ENCODE results near the gene TOR1B.

- TF ChIP-seq, protein P1, sequence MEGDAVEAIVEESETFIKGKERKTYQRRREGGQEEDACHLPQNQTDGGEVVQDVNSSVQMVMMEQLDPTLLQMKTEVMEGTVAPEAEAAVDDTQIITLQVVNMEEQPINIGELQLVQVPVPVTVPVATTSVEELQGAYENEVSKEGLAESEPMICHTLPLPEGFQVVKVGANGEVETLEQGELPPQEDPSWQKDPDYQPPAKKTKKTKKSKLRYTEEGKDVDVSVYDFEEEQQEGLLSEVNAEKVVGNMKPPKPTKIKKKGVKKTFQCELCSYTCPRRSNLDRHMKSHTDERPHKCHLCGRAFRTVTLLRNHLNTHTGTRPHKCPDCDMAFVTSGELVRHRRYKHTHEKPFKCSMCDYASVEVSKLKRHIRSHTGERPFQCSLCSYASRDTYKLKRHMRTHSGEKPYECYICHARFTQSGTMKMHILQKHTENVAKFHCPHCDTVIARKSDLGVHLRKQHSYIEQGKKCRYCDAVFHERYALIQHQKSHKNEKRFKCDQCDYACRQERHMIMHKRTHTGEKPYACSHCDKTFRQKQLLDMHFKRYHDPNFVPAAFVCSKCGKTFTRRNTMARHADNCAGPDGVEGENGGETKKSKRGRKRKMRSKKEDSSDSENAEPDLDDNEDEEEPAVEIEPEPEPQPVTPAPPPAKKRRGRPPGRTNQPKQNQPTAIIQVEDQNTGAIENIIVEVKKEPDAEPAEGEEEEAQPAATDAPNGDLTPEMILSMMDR (conservative IDR thresholded peaks at IDR 0.05; ENCODE audit: low read length), result no peak
- TF ChIP-seq EZH2phosphoT487 (IDR thresholded peaks at IDR 0.05; ENCODE audit: borderline replicate concordance, low read depth, low read length), result no peak
Measured at GRCh38 chr9:129845373-129845772, 42.4 kb downstream of the TOR1B start.
